Activated naive CD8-positive, alpha-beta T cell (primary cell): ENCODE measurements around the gene GPR137.

Source experiments
- H3K27ac Mint-ChIP-seq: one replicate; pipeline ENCODE4 v1.8.0; 2021; ENCODE audit warnings: mixed read lengths
- H3K27me3 Mint-ChIP-seq: one replicate; pipeline ENCODE4 v1.8.0; 2021; ENCODE audit warnings: mixed read lengths
- H3K36me3 Mint-ChIP-seq: one replicate; pipeline ENCODE4 v1.8.0; 2021; ENCODE audit warnings: mixed read lengths
- H3K4me1 Mint-ChIP-seq: one replicate; pipeline ENCODE4 v1.8.0; 2021; ENCODE audit warnings: low read depth, mixed read lengths
- H3K4me3 Mint-ChIP-seq: one replicate; pipeline ENCODE4 v1.8.0; 2021; ENCODE audit warnings: mild to moderate bottlenecking, mixed read lengths
- H3K9me3 Mint-ChIP-seq: one replicate; pipeline ENCODE4 v1.8.0; 2021; ENCODE audit warnings: low read depth, mixed read lengths

The GPR137 gene

GRCh38 chr11:64296236-64296635, 10.6 kb downstream of the GPR137 start:
- H3K4me3 Mint-ChIP-seq: no peak overlapping the region
- no peaks in the 10 kb centered on the region for H3K9me3 Mint-ChIP-seq
- H3K27ac Mint-ChIP-seq: no peak overlapping the region
- no peaks in the 10 kb centered on the region for H3K36me3 Mint-ChIP-seq
- peaks cover 33% of the 10 kb centered on the region for H3K27me3 Mint-ChIP-seq
- H3K4me1 Mint-ChIP-seq: peaks cover 20% of the 10 kb centered on the region

DNA sequence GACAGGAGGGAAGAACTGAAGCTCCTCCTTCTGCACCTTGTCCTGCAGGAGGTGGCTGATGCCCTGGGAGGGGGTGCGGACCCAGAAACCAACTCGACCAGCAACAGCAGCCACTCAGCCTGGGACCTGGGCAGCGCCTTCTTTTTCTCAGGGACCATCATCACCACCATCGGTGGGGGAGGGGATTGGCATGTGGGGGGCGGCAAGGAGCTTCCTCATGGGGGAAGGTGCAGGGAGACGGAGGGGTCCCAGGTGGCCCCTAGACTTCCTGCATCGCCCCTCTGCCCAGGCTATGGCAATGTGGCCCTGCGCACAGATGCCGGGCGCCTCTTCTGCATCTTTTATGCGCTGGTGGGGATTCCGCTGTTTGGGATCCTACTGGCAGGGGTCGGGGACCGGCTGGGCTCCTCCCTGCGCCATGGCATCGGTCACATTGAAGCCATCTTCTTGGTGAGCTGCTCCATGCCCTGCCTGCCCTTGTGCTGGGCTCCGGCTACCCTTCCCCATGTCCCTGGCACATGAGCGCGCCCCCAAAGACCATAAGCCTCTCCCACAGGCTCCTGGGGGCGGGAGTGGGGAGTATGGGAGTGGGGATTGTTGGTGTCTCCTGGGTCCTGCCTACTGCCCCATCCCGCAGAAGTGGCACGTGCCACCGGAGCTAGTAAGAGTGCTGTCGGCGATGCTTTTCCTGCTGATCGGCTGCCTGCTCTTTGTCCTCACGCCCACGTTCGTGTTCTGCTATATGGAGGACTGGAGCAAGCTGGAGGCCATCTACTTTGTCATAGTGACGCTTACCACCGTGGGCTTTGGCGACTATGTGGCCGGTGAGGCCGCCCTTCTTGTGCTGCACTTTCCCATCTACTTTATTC, 11.4 kb downstream of the GPR137 start:
- Mint-ChIP-seq H3K4me3 (no peak overlapping the region), H3K9me3 (no peaks in the 10 kb centered on the region), H3K27ac (no peak overlapping the region), H3K4me1 (peaks cover 22% of the 10 kb centered on the region), H3K27me3 (peaks cover 33% of the 10 kb centered on the region), H3K36me3 (no peaks in the 10 kb centered on the region)

GRCh38 chr11:64297699-64298358, 12.2 kb downstream of the GPR137 start:
- Mint-ChIP-seq H3K27me3 (peaks cover 33% of the 10 kb centered on the region), H3K4me1 (peaks cover 20% of the 10 kb centered on the region), H3K27ac (no peak overlapping the region), H3K36me3 (no peaks in the 10 kb centered on the region), H3K4me3 (no peak overlapping the region), H3K9me3 (no peaks in the 10 kb centered on the region)

DNA sequence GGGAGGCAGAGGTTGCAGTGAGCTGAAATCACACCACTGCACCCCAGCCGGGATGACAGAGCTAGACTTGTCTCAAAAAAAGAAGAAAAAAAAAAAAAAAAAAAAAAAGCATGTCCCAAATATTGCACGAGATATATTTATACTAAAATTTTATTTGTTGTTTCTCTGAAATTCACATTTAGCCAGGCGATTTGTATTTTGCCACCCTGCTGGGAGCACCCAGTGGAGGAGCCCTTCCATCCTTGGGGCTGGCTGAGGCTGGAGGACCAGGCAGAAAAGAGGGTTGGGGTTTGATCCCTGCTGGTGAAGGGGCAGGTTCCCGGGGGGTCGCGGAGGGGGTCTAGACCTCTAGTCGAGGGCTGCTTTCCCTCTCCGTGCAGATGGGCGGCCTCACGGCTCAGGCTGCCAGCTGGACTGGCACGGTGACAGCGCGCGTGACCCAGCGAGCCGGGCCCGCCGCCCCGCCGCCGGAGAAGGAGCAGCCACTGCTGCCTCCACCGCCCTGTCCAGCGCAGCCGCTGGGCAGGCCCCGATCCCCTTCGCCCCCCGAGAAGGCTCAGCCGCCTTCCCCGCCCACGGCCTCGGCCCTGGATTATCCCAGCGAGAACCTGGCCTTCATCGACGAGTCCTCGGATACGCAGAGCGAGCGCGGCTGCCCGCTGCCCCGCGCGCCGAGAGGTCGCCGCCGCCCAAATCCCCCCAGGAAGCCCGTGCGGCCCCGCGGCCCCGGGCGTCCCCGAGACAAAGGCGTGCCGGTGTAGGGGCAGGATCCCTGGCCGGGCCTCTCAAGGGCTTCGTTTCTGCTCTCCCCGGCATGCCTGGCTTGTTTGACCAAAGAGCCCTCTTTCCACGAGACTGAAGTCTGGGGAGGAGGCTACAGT, 13.6 kb downstream of the GPR137 start:
- Mint-ChIP-seq H3K36me3 (no peaks in the 10 kb centered on the region), H3K27ac (no peak overlapping the region), H3K9me3 (no peaks in the 10 kb centered on the region), H3K27me3 (peaks cover 30% of the 10 kb centered on the region), H3K4me3 (peak overlapping the region; percentile 72), H3K4me1 (peaks cover 25% of the 10 kb centered on the region)

DNA sequence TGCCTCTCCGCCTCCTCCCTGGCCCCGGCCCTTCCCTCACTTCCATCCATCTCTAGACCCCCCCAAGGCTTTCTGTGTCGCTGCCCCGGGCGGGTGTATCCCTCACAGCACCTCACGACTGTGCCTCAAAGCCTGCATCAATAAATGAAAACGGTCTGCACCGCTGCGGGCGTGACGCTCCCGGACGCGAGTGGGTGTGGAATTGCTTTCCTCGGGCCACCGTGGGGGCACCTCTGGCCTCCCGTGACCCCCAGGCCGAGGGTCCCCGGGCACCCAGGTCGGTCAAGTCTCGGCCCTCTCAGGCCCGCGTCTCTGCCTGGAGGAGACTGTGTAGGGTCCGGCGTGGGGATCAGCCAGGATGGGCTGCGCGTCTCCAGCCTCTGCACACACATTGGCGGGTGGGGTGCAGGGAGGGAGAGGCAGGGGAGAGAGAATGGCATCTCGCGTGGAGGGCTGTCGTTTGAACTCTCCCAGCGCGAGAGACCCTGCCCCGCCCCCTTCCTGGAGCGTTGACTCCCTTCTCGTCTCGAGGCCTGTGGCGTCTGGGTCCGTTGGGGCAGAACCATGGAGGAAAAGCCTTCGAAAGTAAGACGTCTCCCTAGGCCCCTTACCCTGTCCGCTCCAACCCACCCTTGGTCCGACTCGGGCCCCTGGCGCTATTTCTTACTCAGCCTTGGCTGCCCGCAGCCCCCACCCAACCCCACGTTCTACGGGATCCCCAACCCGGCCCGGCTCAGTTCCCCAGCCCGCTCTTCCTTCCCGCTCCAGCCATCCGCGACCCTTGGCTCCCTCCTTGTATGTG, 14.4 kb downstream of the GPR137 start, which contains the start of gene CATSPERZ:
TSS of gene CATSPERZ (plus strand) at position 512 of the 802 bp plus-strand sequence. CDS start at position 565, 53 bp downstream.
- Mint-ChIP-seq H3K9me3 (no peaks in the 10 kb centered on the region), H3K4me3 (peak within 1 kb of the TSS; percentile 78), H3K4me1 (peaks cover 30% of the 10 kb centered on the region), H3K36me3 (no peaks in the 10 kb centered on the region), H3K27me3 (peaks cover 27% of the 10 kb centered on the region), H3K27ac (no peak within 1 kb of the TSS)

GRCh38 chr11:64303109-64304031, 17.7 kb downstream of the GPR137 start:
- Mint-ChIP-seq H3K27me3 (peaks cover 5% of the 10 kb centered on the region), H3K27ac (no peak overlapping the region), H3K4me3 (peak overlapping the region; percentile 90), H3K36me3 (peaks cover 2% of the 10 kb centered on the region), H3K9me3 (no peaks in the 10 kb centered on the region), H3K4me1 (peaks cover 37% of the 10 kb centered on the region)

- Mint-ChIP-seq H3K36me3 (peaks cover 2% of the 10 kb centered on the region), H3K4me1 (peaks cover 37% of the 10 kb centered on the region), H3K27ac (peak overlapping the region; percentile 98), H3K4me3 (peak overlapping the region; percentile 90), H3K27me3 (peaks cover 5% of the 10 kb centered on the region), H3K9me3 (no peaks in the 10 kb centered on the region)
Observed at GRCh38 chr11:64304032-64304315, 18.3 kb downstream of the GPR137 start.

- Mint-ChIP-seq H3K27me3 (peaks cover 5% of the 10 kb centered on the region), H3K9me3 (no peaks in the 10 kb centered on the region), H3K4me1 (peaks cover 37% of the 10 kb centered on the region), H3K27ac (peak overlapping the region; percentile 98), H3K36me3 (peaks cover 2% of the 10 kb centered on the region), H3K4me3 (peak overlapping the region; percentile 90)
Observed at GRCh38 chr11:64304316-64305072, 18.8 kb downstream of the GPR137 start.

DNA sequence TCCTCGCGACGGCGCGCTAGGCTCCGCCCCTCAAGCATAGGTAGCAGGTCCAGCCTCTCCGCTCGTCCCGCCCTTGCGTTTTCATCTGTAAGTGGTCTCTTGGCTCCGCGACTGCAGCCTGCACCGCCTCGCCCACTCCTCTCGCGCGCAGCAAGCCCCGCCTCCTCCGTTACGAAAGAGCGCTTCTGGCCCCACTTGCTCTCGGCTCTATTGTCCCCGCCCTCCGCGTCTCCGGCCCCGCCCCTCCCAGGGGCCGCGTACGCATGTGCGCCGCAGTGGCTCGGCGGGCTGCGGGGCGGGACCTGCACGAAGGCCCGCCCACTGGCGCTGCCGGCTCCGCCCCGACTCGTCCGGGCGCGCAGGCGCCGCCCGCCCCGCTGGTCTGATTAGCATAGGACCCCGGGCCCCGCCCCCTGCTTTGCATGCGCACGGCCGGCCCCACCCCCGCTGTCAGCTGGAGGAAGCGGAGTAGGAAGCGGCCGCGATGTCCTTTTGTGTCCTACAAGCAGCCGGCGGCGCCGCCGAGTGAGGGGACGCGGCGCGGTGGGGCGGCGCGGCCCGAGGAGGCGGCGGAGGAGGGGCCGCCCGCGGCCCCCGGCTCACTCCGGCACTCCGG, 19.5 kb downstream of the GPR137 start, which contains the start of gene ESRRA:
TSS of gene ESRRA (plus strand) at position 450 of the 616 bp plus-strand sequence. CDS start 1,656 bp downstream, outside the sequence.
- Mint-ChIP-seq H3K4me3 (peak within 1 kb of the TSS; percentile 100), H3K27me3 (peaks cover 3% of the 10 kb centered on the region), H3K4me1 (peaks cover 39% of the 10 kb centered on the region), H3K36me3 (peaks cover 2% of the 10 kb centered on the region), H3K27ac (peak within 1 kb of the TSS; percentile 98), H3K9me3 (no peaks in the 10 kb centered on the region)

DNA sequence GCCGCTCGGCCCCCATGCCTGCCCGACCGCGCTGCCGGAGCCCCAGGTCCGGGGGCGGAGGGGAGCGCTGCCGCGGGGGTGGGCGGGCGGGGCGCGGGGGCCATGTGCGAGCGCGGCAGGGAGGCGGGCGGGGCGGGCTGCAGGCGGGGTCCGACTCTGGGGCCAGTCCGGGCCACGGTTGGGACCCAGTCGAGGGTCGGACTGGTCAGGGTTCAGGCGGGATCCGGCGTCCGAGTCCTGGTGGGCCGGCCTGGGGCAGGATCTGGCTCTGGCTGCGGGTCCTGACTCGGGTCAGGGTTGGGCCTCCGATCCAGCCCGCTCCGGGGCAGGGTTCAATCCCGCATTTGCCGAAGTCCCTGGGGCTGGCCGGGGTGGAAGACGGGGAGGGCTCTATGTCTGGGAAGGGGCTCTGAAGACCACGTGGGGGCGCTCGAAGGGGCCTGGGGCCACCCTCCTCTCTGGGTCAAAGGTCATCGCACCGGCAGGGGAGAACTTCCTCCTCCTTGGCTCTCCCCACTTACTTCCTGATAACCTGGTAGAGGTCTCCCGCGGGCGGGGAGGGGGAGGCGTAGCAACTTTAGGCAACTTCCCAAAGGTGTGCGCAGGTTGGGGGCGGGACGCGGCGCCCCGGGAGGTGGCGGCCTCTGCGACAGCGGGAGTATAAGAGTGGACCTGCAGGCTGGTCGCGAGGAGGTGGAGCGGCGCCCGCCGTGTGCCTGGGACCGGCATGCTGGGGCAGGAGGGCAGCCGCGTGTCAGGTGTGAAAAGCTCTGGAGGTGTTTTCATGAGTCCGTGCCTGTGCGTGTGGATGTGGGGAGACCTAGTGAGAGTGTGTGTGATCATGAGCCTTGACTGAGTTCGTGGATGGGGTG, 20.3 kb downstream of the GPR137 start:
- Mint-ChIP-seq H3K27me3 (no peaks in the 10 kb centered on the region), H3K9me3 (no peaks in the 10 kb centered on the region), H3K36me3 (peaks cover 2% of the 10 kb centered on the region), H3K27ac (peak overlapping the region; percentile 96), H3K4me3 (peak overlapping the region; percentile 100), H3K4me1 (peaks cover 35% of the 10 kb centered on the region)

DNA sequence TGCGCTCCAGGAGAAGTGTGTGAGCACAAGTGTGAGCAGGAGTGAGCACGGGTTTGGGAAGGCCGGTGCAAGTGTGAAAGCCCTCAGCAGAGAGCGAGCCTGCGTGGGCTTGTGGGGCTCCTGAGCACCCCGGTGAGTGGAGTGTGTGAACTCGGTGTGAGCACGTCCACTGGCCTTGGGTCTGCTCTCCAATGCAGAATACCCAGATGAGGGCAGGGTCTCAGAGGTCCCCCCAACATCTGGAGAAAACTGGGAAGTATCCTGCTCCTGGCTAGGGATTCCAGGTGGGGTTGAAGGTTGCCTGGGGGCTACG, 20.9 kb downstream of the GPR137 start:
- H3K4me1 Mint-ChIP-seq: peaks cover 35% of the 10 kb centered on the region
- H3K4me3 Mint-ChIP-seq: peak overlapping the region; percentile 100
- H3K9me3 Mint-ChIP-seq: no peaks in the 10 kb centered on the region
- H3K36me3 Mint-ChIP-seq: peaks cover 2% of the 10 kb centered on the region
- no peaks in the 10 kb centered on the region for H3K27me3 Mint-ChIP-seq
- peak overlapping the region; percentile 96 for H3K27ac Mint-ChIP-seq
